ENCODE results near the gene KRTCAP3.

The KRTCAP3 gene

DNA sequence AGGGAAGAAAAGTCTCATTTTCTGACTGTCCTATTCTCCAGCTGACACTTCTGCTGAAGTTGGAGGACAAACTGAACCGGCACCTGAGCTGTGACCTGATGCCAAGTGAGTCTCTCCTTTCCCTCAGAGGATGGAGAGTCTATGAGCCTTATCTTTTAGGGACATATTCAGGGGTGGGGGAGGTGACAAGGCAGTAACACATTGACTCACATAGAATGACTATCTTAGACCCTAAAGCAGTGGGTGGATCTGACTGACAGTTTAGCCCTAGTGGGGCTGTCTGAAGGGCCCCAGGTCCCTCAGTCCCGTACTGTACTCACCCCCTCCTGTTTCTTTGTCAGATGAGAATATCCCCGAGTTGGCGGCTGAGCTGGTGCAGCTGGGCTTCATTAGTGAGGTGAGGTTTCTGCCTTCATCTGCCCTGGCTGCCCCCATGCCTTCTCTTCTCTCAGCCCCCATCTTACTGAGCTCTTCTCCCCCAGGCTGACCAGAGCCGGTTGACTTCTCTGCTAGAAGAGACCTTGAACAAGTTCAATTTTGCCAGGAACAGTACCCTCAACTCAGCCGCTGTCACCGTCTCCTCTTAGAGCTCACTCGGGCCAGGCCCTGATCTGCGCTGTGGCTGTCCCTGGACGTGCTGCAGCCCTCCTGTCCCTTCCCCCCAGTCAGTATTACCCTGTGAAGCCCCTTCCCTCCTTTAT, 805 bp upstream of the KRTCAP3 start:
- no peak for DNase-seq

- no peak for DNase-seq
Observed at GRCh38 chr2:27442920-27443282, 720 bp downstream of the KRTCAP3 start.

DNA sequence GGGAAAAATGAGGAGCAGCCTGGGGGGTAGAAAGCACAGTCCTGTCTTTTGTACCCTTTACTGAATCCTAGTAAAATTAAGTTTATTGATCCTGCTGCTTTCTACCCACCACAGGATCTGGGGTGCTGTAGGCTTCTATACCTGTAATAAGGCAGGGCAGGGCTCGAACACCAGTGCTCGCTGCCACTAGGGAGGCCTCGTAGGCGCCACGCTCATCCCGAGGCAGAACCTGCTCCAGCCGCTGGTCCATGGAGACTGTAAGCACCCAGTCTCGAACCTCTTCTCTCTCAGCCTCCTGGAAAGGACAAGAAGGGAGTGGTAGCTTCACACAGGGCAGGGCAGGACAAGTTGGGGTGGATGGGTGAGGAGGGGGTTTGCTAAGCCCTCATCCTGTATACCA, 3.0 kb downstream of the KRTCAP3 start:
- DNase-seq, result no peak

DNA sequence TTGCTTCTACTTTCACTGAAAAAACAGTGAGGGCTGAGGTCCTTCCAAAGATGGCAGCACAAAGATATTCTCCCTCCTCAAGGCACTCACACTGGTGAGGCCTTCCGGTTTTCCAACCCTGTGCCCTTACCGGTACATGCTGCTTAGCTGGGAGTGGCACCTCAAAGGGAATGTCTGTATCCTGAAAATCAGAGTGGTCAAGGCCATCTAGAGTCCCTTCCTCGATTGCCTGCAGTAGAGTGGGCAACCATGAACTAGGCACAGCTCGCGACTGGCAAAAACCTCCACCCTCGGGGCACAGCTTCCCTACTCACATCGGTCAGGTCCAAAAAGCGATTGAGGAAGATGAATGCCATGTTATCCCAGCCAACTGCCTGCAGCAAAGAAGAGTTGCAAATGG, 3.4 kb downstream of the KRTCAP3 start:
- DNase-seq, result no peak

GRCh38 chr2:27446057-27446456, 3.9 kb downstream of the KRTCAP3 start:
- DNase-seq, result no peak

GRCh38 chr2:27448381-27448780, 6.2 kb downstream of the KRTCAP3 start:
- no peak for DNase-seq

- DNase-seq, result no peak
Observed at GRCh38 chr2:27451095-27451494, 8.9 kb downstream of the KRTCAP3 start.

GRCh38 chr2:27453968-27454367, 11.8 kb downstream of the KRTCAP3 start:
- no peak for DNase-seq

DNA sequence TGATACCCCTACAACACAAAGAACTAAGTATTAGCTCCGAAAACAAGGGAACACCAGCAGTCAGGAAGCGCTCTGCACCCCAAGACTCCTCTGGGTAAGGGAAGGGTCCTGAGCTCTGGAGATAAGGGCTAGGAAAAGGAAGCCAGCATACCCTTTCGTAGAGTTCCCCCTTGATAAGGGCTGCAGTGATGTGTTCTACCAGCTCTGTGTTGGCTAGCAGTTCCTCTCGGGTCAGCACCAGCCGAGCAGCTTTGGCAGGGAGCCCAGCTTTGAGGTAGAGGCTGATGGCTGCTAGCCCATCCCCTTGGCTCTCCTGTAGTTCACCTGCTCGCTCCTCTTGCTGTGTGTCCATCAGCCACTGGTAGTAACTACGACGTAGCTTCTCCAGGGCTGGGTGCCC, 18.9 kb downstream of the KRTCAP3 start:
- no peak for DNase-seq

DNA sequence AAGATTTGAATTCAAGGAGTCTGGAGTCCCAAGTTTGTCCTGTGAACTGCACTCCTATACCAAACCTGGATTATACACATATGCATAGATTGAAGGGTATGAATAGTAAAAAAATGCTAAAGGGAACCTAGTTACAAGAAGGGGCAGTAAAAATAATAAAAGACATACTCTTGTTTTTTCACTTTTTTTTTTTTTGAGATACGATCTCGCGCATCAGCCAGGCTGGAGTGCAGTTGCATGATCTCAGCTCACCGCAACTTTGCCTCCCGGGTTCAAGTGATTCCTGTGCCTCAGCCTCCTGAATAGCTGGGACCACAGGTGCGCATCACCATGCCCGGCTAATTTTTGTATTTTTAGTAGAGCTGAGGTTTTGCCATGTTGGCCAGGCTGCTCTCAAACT, 22.3 kb downstream of the KRTCAP3 start:
- DNase-seq, result no peak

- no peak for DNase-seq
Observed at GRCh38 chr2:27471961-27472360, 29.8 kb downstream of the KRTCAP3 start.

GRCh38 chr2:27485496-27485895, 43.3 kb downstream of the KRTCAP3 start:
- DNase-seq, result no peak

DNA sequence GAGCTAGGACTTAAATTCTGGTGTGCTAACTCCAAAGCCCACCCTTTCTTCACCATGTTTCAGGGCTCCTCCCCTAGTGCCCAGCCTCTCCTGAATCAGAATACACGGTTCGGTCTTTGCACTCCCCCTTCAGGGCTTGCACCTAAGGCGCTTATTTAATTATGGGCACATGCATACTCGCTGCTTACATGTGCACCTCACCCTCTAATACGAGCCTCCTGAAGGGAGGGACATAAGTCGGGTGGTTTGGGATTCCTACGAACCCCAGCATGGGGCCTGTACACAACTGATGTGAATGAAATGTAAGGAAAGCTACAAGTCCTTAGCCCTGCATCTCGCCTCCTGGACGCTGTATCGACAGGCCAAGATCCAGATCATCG, 46.9 kb downstream of the KRTCAP3 start:
- DNase-seq, result no peak

- peak; percentile 99 for DNase-seq
Observed at GRCh38 chr2:27489498-27490397, 47.6 kb downstream of the KRTCAP3 start, which contains the start of gene IFT172. IFT172 (minus strand) TSS chr2:27489743; CDS start chr2:27489653, 90 bp downstream.

GRCh38 chr2:27492557-27492956, 50.4 kb downstream of the KRTCAP3 start:
- no peak for DNase-seq

GRCh38 chr2:27493948-27494283, 51.7 kb downstream of the KRTCAP3 start:
- DNase-seq, result no peak
